Stomach (tissue), 4 donors: ENCODE results near the gene RGS13.

ENCODE experiments used
- CTCF ChIP-seq, 7 experiments: fragments of 450-650 bp in 4 of 7; fragments of 200-600 bp in 3 of 7; sonication (generic) in 3 of 7; IDR thresholded peaks; one replicate each; pipeline ENCODE4 v1.5.1; 2016 to 2019; ENCODE audit warnings: antibody characterized with exemption in 7 of 7, control low read depth in 2 of 7, mild to moderate bottlenecking in 1 of 7
- EP300 ChIP-seq: sonication (generic); formaldehyde crosslinking; IDR thresholded peaks from one replicate; pipeline ENCODE4 v1.6.1; 2017; ENCODE audit warnings: antibody characterized with exemption
- POLR2A ChIP-seq, 4 donors: fragments of 450-650 bp; IDR thresholded peaks; one replicate each; pipeline ENCODE4 v1.6.1; 2016; ENCODE audit warnings: antibody characterized with exemption in 4 of 4, control low read depth in 2 of 4, mild to moderate bottlenecking in 1 of 4, moderate library complexity in 1 of 4
- POLR2AphosphoS5 ChIP-seq, 3 donors: sonication (generic); formaldehyde crosslinking; IDR thresholded peaks; one replicate each; pipeline ENCODE4 v1.6.1; 2016; ENCODE audit warnings: antibody characterized with exemption in 3 of 3

GRCh38 chr1:192631749-192632148 lies 4.2 kb upstream of the RGS13 start:
- TF ChIP-seq CTCF (IDR thresholded peaks at IDR 0.05) (no peak), POLR2AphosphoS5 (IDR thresholded peaks at IDR 0.05) (no peak), POLR2A (IDR thresholded peaks at IDR 0.05) (no peak), EP300 (no peak)
